GM12873 (cell line): ENCODE measurements around the gene NAP1L2.

Source experiments
- TF ChIP-seq, protein P1 (sequence below): IDR thresholded peaks from 2 replicates; pipeline ENCODE4 v1.5.1; 2012; ENCODE audit warnings: low read depth, mild to moderate bottlenecking, moderate library complexity, low read length, control low read depth; ENCODE audit not compliant: insufficient read depth; ENCODE audit errors: missing control alignments

NAP1L2 gene

DNA sequence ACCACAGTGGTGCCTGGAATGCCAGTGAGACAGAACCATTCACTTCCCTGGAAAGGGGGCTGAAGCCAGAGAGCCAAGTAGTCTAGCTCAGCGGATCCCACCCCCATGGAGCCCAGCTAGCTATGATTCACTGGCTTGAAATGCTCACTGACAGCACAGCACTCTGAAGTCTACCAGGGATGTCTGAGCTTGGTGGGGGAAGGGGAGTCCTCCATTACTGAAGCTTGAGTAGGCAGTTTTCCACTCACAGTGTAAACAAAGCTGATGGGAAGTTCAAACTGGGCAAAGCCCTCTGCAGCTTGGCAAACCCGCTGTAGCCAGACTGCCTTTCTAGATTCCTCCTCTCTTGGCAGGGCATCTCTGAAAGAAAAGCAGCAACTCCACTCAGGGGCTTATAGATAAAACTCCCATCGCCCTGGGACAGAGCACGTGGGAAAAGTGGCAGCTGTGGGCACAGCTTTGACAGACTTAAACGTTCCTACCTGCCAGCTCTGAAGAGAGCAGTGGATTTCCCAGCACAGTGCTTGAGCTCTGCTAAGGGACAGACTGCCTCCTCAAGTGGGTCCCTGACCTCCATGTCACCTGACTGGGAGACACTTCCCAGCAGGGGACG lies 32.0 kb downstream of the NAP1L2 start:
- TF ChIP-seq, protein P1, sequence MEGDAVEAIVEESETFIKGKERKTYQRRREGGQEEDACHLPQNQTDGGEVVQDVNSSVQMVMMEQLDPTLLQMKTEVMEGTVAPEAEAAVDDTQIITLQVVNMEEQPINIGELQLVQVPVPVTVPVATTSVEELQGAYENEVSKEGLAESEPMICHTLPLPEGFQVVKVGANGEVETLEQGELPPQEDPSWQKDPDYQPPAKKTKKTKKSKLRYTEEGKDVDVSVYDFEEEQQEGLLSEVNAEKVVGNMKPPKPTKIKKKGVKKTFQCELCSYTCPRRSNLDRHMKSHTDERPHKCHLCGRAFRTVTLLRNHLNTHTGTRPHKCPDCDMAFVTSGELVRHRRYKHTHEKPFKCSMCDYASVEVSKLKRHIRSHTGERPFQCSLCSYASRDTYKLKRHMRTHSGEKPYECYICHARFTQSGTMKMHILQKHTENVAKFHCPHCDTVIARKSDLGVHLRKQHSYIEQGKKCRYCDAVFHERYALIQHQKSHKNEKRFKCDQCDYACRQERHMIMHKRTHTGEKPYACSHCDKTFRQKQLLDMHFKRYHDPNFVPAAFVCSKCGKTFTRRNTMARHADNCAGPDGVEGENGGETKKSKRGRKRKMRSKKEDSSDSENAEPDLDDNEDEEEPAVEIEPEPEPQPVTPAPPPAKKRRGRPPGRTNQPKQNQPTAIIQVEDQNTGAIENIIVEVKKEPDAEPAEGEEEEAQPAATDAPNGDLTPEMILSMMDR, result no peak
